GM12875 (cell line): Measurements from ENCODE around the gene CFAP58.

Source experiments
- H3K4me3 ChIP-seq: one replicate; pipeline ENCODE4 v1.5.1; 2011; ENCODE audit warnings: low read depth, low read length, control low read depth
- TF ChIP-seq, protein P1 (sequence below): IDR thresholded peaks from 2 replicates; pipeline ENCODE4 v1.5.1; 2011; ENCODE audit warnings: low read depth, mild to moderate bottlenecking, control low read depth, inconsistent platforms, low read length, moderate library complexity, borderline replicate concordance; ENCODE audit not compliant: insufficient read depth

Gene CFAP58

DNA sequence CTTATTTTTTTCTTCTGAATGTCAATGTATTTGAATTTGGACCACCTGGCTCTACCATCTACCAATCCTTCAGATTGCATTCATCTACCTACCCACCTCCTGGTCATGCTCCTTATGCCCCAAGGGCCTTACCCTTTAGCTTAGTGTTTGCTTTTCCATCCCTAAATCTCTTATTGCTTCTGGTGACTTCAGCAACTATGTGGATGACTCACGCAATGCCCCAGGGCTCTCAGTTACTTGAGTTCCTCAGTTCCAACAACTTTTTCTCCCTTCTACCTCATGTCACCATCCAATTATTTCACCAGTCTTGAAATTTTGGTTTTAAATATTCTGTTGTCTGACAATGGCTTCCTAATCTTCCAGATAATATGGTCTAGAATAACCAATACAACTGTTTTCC lies 118.9 kb downstream of the CFAP58 start:
- TF ChIP-seq, protein P1, sequence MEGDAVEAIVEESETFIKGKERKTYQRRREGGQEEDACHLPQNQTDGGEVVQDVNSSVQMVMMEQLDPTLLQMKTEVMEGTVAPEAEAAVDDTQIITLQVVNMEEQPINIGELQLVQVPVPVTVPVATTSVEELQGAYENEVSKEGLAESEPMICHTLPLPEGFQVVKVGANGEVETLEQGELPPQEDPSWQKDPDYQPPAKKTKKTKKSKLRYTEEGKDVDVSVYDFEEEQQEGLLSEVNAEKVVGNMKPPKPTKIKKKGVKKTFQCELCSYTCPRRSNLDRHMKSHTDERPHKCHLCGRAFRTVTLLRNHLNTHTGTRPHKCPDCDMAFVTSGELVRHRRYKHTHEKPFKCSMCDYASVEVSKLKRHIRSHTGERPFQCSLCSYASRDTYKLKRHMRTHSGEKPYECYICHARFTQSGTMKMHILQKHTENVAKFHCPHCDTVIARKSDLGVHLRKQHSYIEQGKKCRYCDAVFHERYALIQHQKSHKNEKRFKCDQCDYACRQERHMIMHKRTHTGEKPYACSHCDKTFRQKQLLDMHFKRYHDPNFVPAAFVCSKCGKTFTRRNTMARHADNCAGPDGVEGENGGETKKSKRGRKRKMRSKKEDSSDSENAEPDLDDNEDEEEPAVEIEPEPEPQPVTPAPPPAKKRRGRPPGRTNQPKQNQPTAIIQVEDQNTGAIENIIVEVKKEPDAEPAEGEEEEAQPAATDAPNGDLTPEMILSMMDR, result no peak
- H3K4me3 ChIP-seq, result no peak overlapping the region

DNA sequence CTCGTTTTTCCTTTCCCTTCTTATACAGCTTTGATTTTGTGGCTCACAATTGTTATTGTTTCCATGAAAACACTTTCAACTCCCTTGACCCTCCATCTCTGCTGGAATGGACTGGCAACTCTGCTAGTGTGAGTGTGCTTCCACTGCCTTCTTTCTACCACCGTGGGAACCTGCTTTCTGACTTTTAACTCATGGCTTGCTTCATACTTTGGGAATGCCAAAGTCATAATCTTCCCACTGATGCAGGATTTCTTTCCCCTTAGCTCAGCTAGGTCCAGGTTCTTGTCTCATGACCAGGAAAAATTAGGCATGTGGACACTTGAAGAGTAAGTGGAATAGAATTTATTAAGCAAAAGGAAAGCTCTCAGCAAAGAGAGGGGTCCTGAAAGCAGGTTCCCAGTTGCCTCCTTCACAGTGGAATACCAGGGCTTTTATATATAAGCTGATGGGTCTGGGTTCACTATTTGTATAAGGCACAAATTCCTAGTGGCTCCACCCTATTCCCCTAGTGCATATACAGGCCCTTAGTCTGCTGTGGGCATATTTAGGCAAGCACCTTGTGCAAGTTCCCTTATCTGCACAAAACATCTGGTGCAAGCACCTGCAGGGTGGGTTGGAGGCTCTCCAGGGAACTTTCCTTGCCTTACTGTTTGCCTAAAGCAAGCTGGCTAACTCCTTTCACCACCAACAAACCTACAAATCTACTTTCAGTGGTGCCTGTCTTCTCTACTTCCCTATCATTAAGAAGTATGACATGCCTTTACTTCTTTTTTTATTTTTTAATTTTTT lies 119.5 kb downstream of the CFAP58 start:
- TF ChIP-seq, protein P1, result no peak
- no peak overlapping the region for H3K4me3 ChIP-seq

DNA sequence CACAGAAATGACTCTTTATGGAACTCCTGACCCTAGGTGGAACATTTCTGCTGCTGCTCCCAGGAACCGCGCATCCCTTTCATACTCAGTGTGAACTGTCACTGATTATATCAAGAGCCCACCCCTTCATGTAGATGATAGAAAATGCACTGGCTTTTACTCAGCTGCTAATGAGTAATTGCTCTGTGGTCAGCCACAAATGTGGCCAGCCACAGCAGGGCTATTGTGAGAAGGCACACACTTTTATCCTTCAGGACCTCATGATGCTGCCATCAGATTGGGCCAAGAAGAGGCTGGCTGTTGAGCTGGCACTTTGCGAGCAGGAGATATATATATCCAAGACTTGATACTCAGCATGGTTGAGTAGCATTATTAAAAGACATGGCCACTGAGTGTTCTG lies 124.7 kb downstream of the CFAP58 start:
- TF ChIP-seq, protein P1, result no peak
- H3K4me3 ChIP-seq, result no peak overlapping the region

DNA sequence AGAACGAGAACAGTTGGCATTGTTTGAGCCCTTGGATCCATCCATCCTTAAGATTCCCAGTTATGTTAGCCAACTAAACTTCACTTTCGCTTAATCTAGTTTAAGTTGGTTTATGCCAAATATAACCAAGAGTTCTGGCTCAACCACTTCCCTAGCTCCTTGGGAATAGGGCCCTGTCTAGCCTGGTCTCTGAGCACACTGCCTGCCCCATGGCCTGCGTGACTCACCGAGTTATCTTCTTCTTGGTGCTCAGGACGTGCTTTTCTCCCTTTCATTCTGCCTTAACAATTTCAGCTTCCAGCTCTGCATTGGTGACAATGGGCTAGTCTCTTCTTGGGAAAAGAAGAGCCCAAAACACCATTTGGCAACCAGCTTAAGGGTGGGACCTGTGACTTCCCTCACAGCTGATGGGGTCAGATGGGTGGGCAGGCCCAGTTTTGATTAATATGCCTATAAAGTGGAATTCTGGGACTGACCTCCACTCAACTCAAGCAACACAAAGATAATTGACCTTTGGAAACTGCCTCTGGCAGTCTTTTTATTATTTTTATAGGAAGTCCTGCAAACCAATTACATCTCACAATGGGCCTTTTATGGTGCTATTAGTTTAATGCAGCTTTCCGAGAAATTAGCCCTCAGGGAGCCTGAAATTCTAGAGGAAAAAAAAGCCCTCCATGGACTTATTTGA lies 126.4 kb downstream of the CFAP58 start:
- TF ChIP-seq, protein P1, result no peak
- no peak overlapping the region for H3K4me3 ChIP-seq

DNA sequence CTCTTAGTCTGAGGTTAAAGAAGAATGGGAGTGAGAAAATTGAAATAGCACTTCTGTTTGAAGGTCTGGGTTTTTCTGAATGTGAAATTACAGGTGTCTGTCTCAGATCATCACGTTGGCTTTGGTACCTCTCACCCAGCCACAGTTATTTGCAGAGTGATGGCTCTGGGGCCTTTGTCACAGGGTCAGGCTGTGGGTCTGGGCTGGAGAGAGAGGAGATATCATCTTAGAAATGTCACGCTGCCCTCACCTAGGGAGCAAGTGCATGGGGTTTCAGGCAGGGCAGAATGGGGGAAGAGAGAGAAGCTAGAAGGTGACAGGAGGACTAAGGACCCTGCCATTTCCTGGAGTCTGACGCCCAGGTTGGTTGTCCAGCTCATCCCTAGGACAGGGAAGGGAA lies 127.2 kb downstream of the CFAP58 start:
- no peak overlapping the region for H3K4me3 ChIP-seq
- TF ChIP-seq, protein P1, result no peak

DNA sequence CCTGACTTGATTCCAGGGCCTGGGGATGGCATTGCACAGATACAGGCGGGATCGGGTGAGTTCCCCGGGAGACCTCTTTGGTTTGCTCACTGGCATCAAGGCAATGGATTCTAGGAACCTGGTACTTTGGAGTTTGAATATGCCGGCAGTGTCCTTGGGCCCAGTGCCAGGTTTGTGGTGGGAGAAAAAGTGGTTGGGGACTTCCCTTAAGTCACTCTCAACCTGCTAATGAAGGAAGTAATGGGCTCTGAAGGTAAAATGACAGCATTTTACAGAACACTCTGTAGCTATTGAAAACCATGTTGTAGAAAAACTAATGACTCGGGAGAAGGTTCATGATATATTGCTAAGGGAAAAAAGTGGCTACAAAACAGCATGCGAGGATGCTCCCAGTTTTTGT lies 129.9 kb downstream of the CFAP58 start:
- H3K4me3 ChIP-seq, result no peak overlapping the region
- TF ChIP-seq, protein P1, result no peak

- TF ChIP-seq, protein P1, result peak; percentile 34; the same call in 1 of the 2 replicates
- no peak overlapping the region for H3K4me3 ChIP-seq
Observed at GRCh38 chr10:104485632-104486031, 132.0 kb downstream of the CFAP58 start.
